Measurements from ENCODE around the gene BIN1.

Gene BIN1

GRCh38 chr2:127061375-127062273 lies 45.3 kb downstream of the BIN1 start:
- no peak for TF ChIP-seq CTCF (conservative IDR thresholded peaks at IDR 0.05; ENCODE audit: low read depth)
- CTCF ChIA-PET = interaction anchor here (0.7 kb wide), 1 partner anchor 18 kb away, joined by 4 read pairs; no protein-coding TSS in a partner anchor
- no peak for DNase-seq (ENCODE audit: low spot score)
- POLR2A ChIA-PET (ENCODE audit: low non-redundant PET) = no interaction called here
- peak overlapping the region; percentile 27 for H3K27ac ChIP-seq

GRCh38 chr2:127060264-127060945 lies 46.5 kb downstream of the BIN1 start:
- no peak for DNase-seq (ENCODE audit: low spot score)
- ChIA-PET CTCF (no interaction called here), POLR2A (ENCODE audit: low non-redundant PET) (no interaction called here)
- peak overlapping the region; percentile 27 for H3K27ac ChIP-seq
- TF ChIP-seq CTCF (conservative IDR thresholded peaks at IDR 0.05; ENCODE audit: low read depth) = no peak

GRCh38 chr2:127059559-127059958 lies 47.4 kb downstream of the BIN1 start:
- ChIA-PET POLR2A (ENCODE audit: low non-redundant PET) (no interaction called here), CTCF (no interaction called here)
- DNase-seq (ENCODE audit: low spot score) = no peak
- peak overlapping the region; percentile 27; the same call in 1 of the 2 replicates for H3K27ac ChIP-seq
- no peak for TF ChIP-seq CTCF (conservative IDR thresholded peaks at IDR 0.05; ENCODE audit: low read depth)

- no peak for DNase-seq (ENCODE audit: low spot score)
- no peak for TF ChIP-seq CTCF (conservative IDR thresholded peaks at IDR 0.05; ENCODE audit: low read depth)
- CTCF ChIA-PET = interaction anchor here (0.6 kb wide), 1 partner anchor 184 kb away, joined by 3 read pairs; no protein-coding TSS in a partner anchor
- no peak overlapping the region for H3K27ac ChIP-seq
- POLR2A ChIA-PET (ENCODE audit: low non-redundant PET) = no interaction called here
These were observed 48.1 kb downstream of the BIN1 start for GRCh38 chr2:127058954-127059252.

GRCh38 chr2:127058246-127058953 lies 48.6 kb downstream of the BIN1 start:
- no peak for TF ChIP-seq CTCF (conservative IDR thresholded peaks at IDR 0.05; ENCODE audit: low read depth)
- POLR2A ChIA-PET (ENCODE audit: low non-redundant PET) = no interaction called here
- no peak overlapping the region for H3K27ac ChIP-seq
- no peak for DNase-seq (ENCODE audit: low spot score)
- CTCF ChIA-PET = interaction anchor here (0.6 kb wide), 1 partner anchor 183 kb away, joined by 3 read pairs; no protein-coding TSS in a partner anchor
